T-helper 9 cell (primary cell): ENCODE results near the gene PTGES2.
"Not testable (repeated sequence)": the region's sequence is repeated elsewhere in the genome, so short reads cannot be mapped to it uniquely, and the experiment has no call there.

ENCODE experiments used
- DNase-seq: peaks from one replicate; pipeline ENCODE4 v3.0.0-alpha.2; 2020

Gene PTGES2

DNA sequence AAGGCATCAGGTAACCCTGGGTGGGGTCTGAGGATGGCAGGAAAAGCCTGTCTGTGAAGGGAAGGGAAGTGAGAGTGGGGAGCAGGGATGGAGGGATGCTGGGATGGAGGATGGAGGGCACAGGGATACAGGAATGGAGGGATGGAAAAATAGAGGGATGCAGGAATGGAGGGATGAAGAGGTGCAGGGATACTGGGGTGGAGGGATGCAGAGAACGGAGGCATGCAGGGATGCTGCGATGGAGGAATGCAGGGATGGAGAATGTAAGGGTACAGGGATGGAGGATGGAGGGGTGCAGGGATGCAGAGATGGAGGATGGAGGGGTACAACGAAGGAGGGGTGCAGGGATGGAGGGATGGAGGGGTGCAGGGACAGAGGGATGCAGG is 9.1 kb downstream of the PTGES2 start:
- DNase-seq: no peak

- DNase-seq: peak; percentile 100
These were observed 9.7 kb downstream of the PTGES2 start for GRCh38 chr9:128117613-128118471.

- no peak for DNase-seq
These were observed 11.1 kb downstream of the PTGES2 start for GRCh38 chr9:128116104-128117083.

DNA sequence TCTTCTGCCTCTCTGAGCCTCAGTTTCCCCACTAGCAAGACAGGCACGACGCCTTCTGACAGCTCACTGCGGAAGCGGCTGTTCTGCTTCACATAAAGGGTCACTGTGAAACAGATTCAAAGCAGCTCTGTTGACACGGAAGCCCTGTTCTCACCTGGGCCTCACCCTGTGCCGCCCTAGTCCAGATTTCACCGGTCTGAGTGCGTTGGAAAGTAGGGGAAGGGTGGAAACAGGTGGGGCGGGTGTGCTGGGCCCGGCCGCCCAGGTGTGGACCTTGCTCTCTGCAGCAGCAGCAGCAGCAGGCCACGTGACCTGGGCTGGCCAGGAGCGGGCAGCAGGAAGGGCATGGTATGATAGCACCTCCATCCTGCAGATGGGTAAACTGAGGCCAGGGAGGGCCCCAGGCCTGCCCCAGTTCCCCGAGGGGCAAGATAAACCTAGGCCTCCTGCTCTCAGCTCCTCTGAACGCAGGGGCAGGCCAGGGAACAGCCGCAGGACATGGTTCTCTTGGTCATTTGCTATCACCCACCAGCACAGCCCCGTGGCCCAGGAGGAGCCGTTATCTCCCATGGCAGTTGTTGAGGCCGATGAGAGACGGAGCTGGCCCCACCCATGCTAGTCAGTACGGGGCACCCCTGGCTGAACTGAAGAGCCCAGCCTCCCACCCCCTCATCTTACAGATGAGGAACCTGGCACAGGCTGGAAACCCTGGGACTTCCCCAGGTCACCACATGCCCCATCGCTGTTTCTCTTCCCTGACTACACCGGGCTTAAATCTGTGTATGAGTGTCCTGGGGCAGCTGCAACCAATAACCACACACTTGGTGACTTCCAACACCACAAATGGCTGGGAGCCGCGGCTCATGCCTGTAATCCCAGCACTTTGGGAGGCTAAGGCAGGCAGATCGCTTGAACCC is 12.1 kb downstream of the PTGES2 start:
- DNase-seq: no peak

- no peak for DNase-seq
These were observed 13.0 kb downstream of the PTGES2 start for GRCh38 chr9:128114326-128115186.

- no peak for DNase-seq
These were observed 13.8 kb downstream of the PTGES2 start for GRCh38 chr9:128113526-128114325.

- DNase-seq: not testable (repeated sequence)
These were observed 15.8 kb downstream of the PTGES2 start for GRCh38 chr9:128111726-128112125.

GRCh38 chr9:128109050-128109709 is 18.3 kb downstream of the PTGES2 start:
- DNase-seq: no peak

DNA sequence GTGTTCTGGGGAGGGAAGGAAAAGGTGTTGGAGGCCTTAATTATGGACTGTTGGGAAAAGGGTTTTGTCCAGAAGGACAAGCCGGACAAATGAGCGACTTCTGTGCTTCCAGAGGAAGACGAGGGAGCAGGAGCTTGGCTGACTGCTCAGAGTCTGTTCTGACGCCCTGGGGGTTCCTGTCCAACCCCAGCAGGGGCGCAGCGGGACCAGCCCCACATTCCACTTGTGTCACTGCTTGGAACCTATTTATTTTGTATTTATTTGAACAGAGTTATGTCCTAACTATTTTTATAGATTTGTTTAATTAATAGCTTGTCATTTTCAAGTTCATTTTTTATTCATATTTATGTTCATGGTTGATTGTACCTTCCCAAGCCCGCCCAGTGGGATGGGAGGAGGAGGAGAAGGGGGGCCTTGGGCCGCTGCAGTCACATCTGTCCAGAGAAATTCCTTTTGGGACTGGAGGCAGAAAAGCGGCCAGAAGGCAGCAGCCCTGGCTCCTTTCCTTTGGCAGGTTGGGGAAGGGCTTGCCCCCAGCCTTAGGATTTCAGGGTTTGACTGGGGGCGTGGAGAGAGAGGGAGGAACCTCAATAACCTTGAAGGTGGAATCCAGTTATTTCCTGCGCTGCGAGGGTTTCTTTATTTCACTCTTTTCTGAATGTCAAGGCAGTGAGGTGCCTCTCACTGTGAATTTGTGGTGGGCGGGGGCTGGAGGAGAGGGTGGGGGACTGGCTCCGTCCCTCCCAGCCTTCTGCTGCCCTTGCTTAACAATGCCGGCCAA is 19.1 kb downstream of the PTGES2 start:
- DNase-seq: no peak

DNA sequence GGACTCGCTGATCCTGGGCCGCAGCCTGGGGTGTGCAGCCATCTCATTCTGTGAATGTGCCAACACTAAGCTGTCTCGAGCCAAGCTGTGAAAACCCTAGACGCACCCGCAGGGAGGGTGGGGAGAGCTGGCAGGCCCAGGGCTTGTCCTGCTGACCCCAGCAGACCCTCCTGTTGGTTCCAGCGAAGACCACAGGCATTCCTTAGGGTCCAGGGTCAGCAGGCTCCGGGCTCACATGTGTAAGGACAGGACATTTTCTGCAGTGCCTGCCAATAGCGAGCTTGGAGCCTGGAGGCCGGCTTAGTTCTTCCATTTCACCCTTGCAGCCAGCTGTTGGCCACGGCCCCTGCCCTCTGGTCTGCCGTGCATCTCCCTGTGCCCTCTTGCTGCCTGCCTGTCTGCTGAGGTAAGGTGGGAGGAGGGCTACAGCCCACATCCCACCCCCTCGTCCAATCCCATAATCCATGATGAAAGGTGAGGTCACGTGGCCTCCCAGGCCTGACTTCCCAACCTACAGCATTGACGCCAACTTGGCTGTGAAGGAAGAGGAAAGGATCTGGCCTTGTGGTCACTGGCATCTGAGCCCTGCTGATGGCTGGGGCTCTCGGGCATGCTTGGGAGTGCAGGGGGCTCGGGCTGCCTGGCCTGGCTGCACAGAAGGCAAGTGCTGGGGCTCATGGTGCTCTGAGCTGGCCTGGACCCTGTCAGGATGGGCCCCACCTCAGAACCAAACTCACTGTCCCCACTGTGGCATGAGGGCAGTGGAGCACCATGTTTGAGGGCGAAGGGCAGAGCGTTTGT is 19.9 kb downstream of the PTGES2 start:
- no peak for DNase-seq

DNA sequence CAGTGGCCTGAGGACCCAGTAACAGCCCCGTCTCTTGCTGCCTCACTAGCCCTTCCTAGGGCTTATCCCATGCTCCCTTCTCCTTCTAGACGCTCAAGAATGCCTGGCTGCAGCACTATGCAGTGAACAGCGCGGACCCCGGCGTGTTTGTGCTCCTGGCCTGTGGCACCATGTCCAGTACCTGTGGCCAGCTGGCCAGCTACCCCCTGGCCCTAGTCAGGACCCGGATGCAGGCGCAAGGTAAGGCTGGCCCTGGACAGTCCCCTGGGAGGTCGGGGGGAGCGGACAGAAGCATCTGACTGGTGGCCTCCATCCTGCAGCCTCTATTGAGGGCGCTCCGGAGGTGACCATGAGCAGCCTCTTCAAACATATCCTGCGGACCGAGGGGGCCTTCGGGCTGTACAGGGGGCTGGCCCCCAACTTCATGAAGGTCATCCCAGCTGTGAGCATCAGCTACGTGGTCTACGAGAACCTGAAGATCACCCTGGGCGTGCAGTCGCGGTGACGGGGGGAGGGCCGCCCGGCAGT is 20.5 kb downstream of the PTGES2 start:
- no peak for DNase-seq

DNA sequence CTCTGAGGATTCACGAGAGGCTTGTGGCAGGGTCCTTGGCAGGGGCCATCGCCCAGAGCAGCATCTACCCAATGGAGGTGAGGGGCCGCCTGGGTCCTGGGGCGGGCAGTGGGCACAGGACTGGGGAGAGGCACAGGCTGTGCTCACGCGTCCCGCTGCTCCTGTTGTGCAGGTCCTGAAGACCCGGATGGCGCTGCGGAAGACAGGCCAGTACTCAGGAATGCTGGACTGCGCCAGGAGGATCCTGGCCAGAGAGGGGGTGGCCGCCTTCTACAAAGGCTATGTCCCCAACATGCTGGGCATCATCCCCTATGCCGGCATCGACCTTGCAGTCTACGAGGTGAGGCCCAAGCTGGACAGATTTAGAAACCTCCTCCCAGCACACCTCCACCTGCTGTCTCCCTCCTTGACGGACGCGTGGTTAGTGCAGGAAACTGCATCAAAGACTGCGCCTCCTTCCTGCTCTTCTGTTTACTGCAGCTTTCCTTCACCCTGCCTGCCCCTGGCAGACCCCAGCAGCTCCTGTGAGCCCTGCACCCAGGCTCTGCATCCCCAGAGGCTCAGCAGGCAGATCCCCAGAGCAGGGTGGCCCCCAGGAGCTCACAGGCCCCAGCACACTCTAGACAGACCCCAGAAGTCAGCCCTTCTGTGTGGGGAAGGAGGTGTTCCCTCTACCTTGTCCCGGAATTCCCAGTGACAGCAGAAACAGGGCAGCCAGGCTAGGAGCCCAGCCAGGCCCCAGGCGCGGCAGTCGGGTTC is 21.2 kb downstream of the PTGES2 start:
- no peak for DNase-seq

- DNase-seq: no peak
These were observed 21.9 kb downstream of the PTGES2 start for GRCh38 chr9:128105538-128106175.

DNA sequence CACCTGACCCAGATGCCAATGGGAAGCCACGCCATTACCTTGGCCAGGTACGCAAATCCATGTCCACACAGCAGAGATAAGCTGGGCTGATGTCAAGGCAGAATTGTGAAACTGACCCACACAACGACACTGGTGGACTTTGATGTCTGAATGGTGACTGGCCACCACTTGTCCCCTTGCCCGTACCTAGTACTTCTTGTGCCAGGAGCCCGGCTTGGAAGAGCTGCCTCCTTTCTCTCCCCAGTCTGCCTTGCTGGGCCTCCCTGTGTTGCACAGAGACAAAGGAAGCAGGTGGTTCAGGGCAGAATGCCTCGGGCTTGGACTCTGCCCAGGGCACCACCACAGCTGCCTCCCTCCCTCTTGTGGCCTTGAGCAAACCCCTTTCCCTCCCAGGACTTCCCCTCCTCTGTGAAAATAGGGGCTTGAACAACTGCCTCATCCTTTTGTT is 23.3 kb downstream of the PTGES2 start:
- DNase-seq: no peak

DNA sequence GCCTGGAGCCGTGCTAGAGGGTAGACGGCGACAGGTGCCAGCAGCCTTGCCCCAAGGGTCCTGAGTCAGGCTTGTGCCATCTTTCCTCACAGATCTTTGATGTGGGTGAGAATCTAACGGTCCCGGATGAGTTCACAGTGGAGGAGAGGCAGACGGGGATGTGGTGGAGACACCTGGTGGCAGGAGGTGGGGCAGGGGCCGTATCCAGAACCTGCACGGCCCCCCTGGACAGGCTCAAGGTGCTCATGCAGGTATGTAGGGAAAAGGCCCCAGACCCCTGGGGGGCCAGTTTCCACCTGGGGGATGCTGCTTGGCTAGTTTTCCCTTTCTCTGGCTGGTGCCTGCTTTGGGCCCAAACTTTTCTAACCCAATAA is 24.0 kb downstream of the PTGES2 start:
- DNase-seq: peak; percentile 17

- DNase-seq: no peak
These were observed 24.5 kb downstream of the PTGES2 start for GRCh38 chr9:128102861-128103588.
